K562 (cell line): ENCODE results near the gene AGK. TPM values are rescaled to one million over a fixed set of nuclear protein-coding genes. Genes with fewer than 3 reads are reported as not detected.

Source experiments
- ATAC-seq: fragments of 200-7000 bp; cut with Tn5 transposase; 3 replicates; pipeline ENCODE4 v1.9.1; 2020; ENCODE audit warnings: moderate library complexity
- BruUV-seq: library from RNA; stranded (reverse); fragments of 400-500 nt; replicated peaks from 2 replicates; lab custom pipeline; 2021; lab: Mats Ljungman, UMichigan
- CTCF ChIA-PET: fragments of 300-600 bp; formaldehyde crosslinking; extraction: SDS; loops from one replicate; lab custom pipeline; 2021; ENCODE audit warnings: low intra/inter-chr PET ratio; lab: Yijun Ruan, JAX
- POLR2A ChIA-PET: fragments of 300-600, 350-650 bp; sonication (Branson Sonifier 250); formaldehyde crosslinking; extraction: SDS; loops from one replicate; lab custom pipeline; 2021; ENCODE audit warnings: antibody characterized with exemption, inconsistent platforms; lab: Yijun Ruan, JAX
- DNase-seq, 4 experiments: peaks; one replicate each; pipeline versions ENCODE4 v3.0.0 to v3.0.0-alpha.2; 2011 to 2018; ENCODE audit warnings: low spot score in 3 of 4, mixed read lengths in 3 of 4; ENCODE audit errors: extremely low read depth in 1 of 4
- FAIRE-seq: peaks from 2 replicates; lab custom pipeline; 2011; peaks lifted over from hg19 to GRCh38; lab: Jason Lieb, UNC
- H2AFZ ChIP-seq: 2 replicates; pipeline ENCODE4 v1.6.0; 2011; ENCODE audit warnings: low read depth, low read length, control low read depth, inconsistent platforms
- H3K27ac ChIP-seq: fragments of 200-600 bp; 3 replicates; pipeline ENCODE4 v1.8.0; 2011; ENCODE audit warnings: low read depth, mild to moderate bottlenecking, control low read depth, inconsistent platforms, low read length, moderate library complexity, mixed read lengths; ENCODE audit errors: extremely low read depth
- H3K27me3 ChIP-seq, 2 experiments: fragments of 300-600 bp in 1 of 2; 2 replicates in 1 of 2; 3 replicates in 1 of 2; pipeline versions ENCODE4 v1.6.0 to v1.8.0; 2011; ENCODE audit warnings: inconsistent platforms in 2 of 2, low read length in 2 of 2, mild to moderate bottlenecking in 1 of 2, mixed read lengths in 1 of 2, moderate library complexity in 1 of 2; ENCODE audit not compliant: control insufficient read depth in 2 of 2, insufficient read depth in 2 of 2
- H3K36me3 ChIP-seq: fragments of 300-600 bp; 3 replicates; pipeline ENCODE4 v1.8.0; 2011; ENCODE audit warnings: mild to moderate bottlenecking, low read length, inconsistent platforms; ENCODE audit not compliant: control insufficient read depth, insufficient read depth
- H3K4me1 ChIP-seq, 2 experiments: fragments of 200-600 bp in 1 of 2; replicated peaks in 1 of 2; 2 replicates in 1 of 2; 3 replicates in 1 of 2; pipeline versions ENCODE4 v1.5.1 to v1.8.0; 2011; ENCODE audit warnings: inconsistent platforms in 2 of 2, low read length in 2 of 2, mild to moderate bottlenecking in 1 of 2, mixed read lengths in 1 of 2, moderate library complexity in 1 of 2; ENCODE audit not compliant: control insufficient read depth in 2 of 2, insufficient read depth in 2 of 2
- H3K4me2 ChIP-seq: 2 replicates; pipeline ENCODE4 v1.6.1; 2011; ENCODE audit warnings: low read length, control low read depth, inconsistent platforms, mixed read lengths; ENCODE audit not compliant: insufficient read depth
- H3K4me3 ChIP-seq: fragments of 200-600 bp; sonication (generic), shearing (Covaris generic); 2 replicates; pipeline ENCODE4 v1.5.1; 2016; ENCODE audit warnings: control low read depth, inconsistent platforms
- H3K79me2 ChIP-seq: fragments of 200-600 bp; 3 replicates; pipeline ENCODE4 v1.8.0; 2011; ENCODE audit warnings: low read length, inconsistent platforms; ENCODE audit not compliant: control insufficient read depth, insufficient read depth
- H3K9ac ChIP-seq, 2 experiments: 2 replicates each; pipeline versions ENCODE4 v1.6.0 to v1.6.1; 2011; ENCODE audit warnings: low read depth in 2 of 2, low read length in 2 of 2, control low read depth in 1 of 2, inconsistent platforms in 1 of 2, mild to moderate bottlenecking in 1 of 2, mixed read lengths in 1 of 2; ENCODE audit not compliant: insufficient read depth in 1 of 2
- H3K9me1 ChIP-seq: one replicate; pipeline ENCODE4 v1.6.0; 2011; ENCODE audit warnings: inconsistent platforms, mild to moderate bottlenecking, low read length, moderate library complexity; ENCODE audit not compliant: control insufficient read depth, insufficient read depth
- H3K9me3 ChIP-seq: replicated peaks from 2 replicates; pipeline ENCODE4 v1.5.1; 2011; ENCODE audit warnings: low read depth, low read length, inconsistent platforms; ENCODE audit not compliant: control insufficient read depth, insufficient read depth
- H4K20me1 ChIP-seq: replicated peaks from 2 replicates; pipeline ENCODE4 v1.6.1; 2011; ENCODE audit warnings: low read length, inconsistent platforms, mixed read lengths; ENCODE audit not compliant: control insufficient read depth, insufficient read depth
- CCNT2 ChIP-seq: IDR thresholded peaks from 2 replicates; pipeline ENCODE4 v1.6.1; 2011; ENCODE audit warnings: borderline replicate concordance, low read depth, mild to moderate bottlenecking, moderate library complexity, mixed read lengths, low read length; ENCODE audit not compliant: insufficient read length; ENCODE audit errors: extremely low read depth
- FOXJ3 ChIP-seq: sonication (generic); formaldehyde crosslinking; IDR thresholded peaks from 2 replicates; pipeline ENCODE4 v1.4.0; 2020; ENCODE audit warnings: mild to moderate bottlenecking, missing genetic modification reagents
- TCF7 ChIP-seq: sonication (generic); IDR thresholded peaks from 2 replicates; pipeline ENCODE4 v1.6.1; 2016; ENCODE audit warnings: antibody characterized with exemption, borderline replicate concordance
- ZC3H8 ChIP-seq: fragments of 450-650 bp; IDR thresholded peaks from 2 replicates; pipeline ENCODE4 v1.6.1; 2017
- WGBS: fragments of 100-300 bp; shearing (Covaris generic); methylation state at CpG from one replicate; pipeline ENCODE4 v1.1.6; 2016; ENCODE audit warnings: low coverage, mixed read lengths; ENCODE audit not compliant: insufficient coverage; ENCODE audit errors: missing lambda C conversion rate; 5-methylcytosine and 5-hydroxymethylcytosine counted together
- in situ Hi-C: fragments of 300-500 bp; cut with MboI; formaldehyde crosslinking; loops from 4 replicates; pipeline ENCODE4 v1.15.0; 2018; ENCODE audit warnings: inconsistent platforms, mixed read lengths
- intact Hi-C: fragments of 100-400 bp; cut with micrococcal nuclease; formaldehyde crosslinking; loops from 2 replicates; pipeline ENCODE4 v1.14.2; 2022
- polyA plus RNA-seq, 8 experiments: library from polyadenylated mRNA; depleted of rRNA in 4 of 8; stranded (reverse) in 5 of 8; unstranded in 3 of 8; fragments of >200 nt; fragmentation: Nextera tagmentation in 2 of 8; fragmentation: Illumina TruSeq in 1 of 8; extraction: Ambion mirVana in 2 of 8; extraction: Trizol in 1 of 8; gene quantifications; 2 replicates each; pipeline versions ENCODE4 v1.2.1 to v1.2.3, GENCODE V29; 2011 to 2014; ENCODE audit warnings: inconsistent platforms in 1 of 8, missing spikeins in 1 of 8
- total RNA-seq, 7 experiments: library from RNA; depleted of rRNA in 6 of 7; stranded (reverse); fragments of >200 nt in 6 of 7; fragmentation: Illumina TruSeq in 2 of 7; extraction: Trizol in 2 of 7; gene quantifications; 2 replicates each; pipeline versions ENCODE4 v1.2.1 to v1.2.3, GENCODE V29; 2011 to 2021; ENCODE audit warnings: low replicate concordance in 1 of 7
- TF ChIP-seq, protein P1 (sequence below): sonication (generic); formaldehyde crosslinking; IDR thresholded peaks from 2 replicates; pipeline ENCODE4 v1.8.0; 2023; ENCODE audit warnings: missing genetic modification reagents, mild to moderate bottlenecking, borderline replicate concordance

Gene AGK
- total and polyA plus RNA-seq, 9 of the 15 experiments (the other 6 are each of a cell fraction or from before 2014, with no cell fraction given) = 50.7 to 128 (median 71.8) TPM

DNA sequence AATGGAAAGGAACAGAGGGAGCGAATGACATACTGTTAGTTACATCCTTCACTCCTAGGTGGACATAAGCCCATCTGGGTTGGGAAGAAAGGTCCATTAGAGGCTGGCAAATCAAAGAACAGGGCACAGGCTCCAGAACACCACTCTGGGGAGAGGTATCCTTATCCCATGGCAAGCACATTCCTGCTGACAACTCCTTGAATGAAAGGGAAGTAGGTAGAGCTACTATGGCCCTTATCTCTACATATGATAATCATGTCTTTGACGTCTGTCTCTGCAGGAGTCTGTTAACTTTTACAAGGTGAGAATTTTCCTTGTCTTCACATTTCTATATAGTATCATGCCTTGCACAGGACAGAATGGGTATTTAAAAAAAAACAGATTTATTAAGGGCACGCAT is 140.3 kb downstream of the AGK start (continued):
- TF ChIP-seq, protein P1, sequence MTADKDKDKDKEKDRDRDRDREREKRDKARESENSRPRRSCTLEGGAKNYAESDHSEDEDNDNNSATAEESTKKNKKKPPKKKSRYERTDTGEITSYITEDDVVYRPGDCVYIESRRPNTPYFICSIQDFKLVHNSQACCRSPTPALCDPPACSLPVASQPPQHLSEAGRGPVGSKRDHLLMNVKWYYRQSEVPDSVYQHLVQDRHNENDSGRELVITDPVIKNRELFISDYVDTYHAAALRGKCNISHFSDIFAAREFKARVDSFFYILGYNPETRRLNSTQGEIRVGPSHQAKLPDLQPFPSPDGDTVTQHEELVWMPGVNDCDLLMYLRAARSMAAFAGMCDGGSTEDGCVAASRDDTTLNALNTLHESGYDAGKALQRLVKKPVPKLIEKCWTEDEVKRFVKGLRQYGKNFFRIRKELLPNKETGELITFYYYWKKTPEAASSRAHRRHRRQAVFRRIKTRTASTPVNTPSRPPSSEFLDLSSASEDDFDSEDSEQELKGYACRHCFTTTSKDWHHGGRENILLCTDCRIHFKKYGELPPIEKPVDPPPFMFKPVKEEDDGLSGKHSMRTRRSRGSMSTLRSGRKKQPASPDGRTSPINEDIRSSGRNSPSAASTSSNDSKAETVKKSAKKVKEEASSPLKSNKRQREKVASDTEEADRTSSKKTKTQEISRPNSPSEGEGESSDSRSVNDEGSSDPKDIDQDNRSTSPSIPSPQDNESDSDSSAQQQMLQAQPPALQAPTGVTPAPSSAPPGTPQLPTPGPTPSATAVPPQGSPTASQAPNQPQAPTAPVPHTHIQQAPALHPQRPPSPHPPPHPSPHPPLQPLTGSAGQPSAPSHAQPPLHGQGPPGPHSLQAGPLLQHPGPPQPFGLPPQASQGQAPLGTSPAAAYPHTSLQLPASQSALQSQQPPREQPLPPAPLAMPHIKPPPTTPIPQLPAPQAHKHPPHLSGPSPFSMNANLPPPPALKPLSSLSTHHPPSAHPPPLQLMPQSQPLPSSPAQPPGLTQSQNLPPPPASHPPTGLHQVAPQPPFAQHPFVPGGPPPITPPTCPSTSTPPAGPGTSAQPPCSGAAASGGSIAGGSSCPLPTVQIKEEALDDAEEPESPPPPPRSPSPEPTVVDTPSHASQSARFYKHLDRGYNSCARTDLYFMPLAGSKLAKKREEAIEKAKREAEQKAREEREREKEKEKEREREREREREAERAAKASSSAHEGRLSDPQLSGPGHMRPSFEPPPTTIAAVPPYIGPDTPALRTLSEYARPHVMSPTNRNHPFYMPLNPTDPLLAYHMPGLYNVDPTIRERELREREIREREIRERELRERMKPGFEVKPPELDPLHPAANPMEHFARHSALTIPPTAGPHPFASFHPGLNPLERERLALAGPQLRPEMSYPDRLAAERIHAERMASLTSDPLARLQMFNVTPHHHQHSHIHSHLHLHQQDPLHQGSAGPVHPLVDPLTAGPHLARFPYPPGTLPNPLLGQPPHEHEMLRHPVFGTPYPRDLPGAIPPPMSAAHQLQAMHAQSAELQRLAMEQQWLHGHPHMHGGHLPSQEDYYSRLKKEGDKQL (CRISPR knock-in tag) = no peak

DNA sequence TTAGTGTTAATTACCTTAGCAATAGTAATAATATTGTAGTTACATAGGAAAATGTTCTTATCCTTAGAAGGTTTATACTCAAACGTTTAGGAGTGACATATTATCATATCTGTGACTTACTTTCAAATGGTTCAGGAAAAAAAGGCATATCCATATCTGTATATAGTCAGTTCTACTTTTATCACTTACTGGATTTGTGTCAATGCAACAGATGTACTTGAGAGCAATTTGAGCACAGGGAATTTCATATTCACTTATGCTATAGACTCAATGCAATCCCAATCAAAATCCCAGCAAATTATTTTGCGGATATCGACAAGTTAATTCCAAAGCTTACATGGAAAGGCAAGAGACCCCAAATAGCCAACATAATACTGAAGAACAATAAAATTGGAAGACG is 140.8 kb downstream of the AGK start:
- Histone ChIP-seq H4K20me1 (no peaks in the 10 kb centered on the region; the same call in 1 of the 2 replicates), H3K9me3 (no peaks in the 10 kb centered on the region), H3K9me1 (no peaks in the 10 kb centered on the region), H3K27me3 (peaks cover 24 to 31% of the 10 kb centered on the region in 2 experiments; a peak in 4 of 5 replicates), H3K36me3 (no peaks in the 10 kb centered on the region), H3K4me2 (no peak overlapping the region), H3K9ac (no peak overlapping the region), H2AFZ (no peak overlapping the region), H3K4me1 (no peaks in the 10 kb centered on the region), H3K4me3 (no peak overlapping the region), H3K27ac (no peak overlapping the region), H3K79me2 (no peaks in the 10 kb centered on the region)
- BruUV-seq = no TSS peak
- 5% methylated on average over 4 of the region's 4 CpGs for WGBS
- FAIRE-seq = no peak
- CTCF ChIA-PET = no interaction called here
- no peak for ATAC-seq
- no peak for DNase-seq
- intact Hi-C loops = no loop called here
- in situ Hi-C loops = no loop called here
- no peak for TF ChIP-seq CCNT2
- TF ChIP-seq FOXJ3 (CRISPR knock-in tag) = no peak
- TF ChIP-seq TCF7 = no peak
- TF ChIP-seq ZC3H8 = no peak
- POLR2A ChIA-PET = no interaction called here
